GM19455 (cell line): Measurements from ENCODE around the gene TTC39A.
A peak's percentile ranks its signal among the peaks of the same experiment; 100 is the strongest.

Experiments
- ATAC-seq: cut with Tn5 transposase; IDR thresholded peaks from one replicate; pipeline ENCODE4 v1.9.1; 2021; ENCODE audit not compliant: unreplicated experiment

Gene TTC39A

DNA sequence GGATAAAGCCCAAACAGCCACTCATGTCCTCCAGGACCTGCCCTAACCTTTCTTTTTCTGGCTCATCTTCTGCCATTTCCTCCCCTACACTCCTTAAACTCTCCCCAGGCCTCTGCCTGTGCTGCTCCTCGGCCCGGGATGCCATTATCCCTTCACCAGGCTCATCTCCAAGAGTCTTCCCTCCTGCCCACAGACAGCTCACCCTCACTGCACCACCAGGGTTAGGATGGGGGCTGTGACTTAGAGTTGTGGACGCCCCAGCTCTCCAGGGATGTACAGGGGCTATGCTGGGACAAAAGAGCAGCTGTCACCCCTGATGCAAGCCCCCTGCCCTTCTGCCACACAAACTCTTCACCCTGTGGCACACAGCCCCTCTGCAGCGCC is 32.0 kb downstream of the TTC39A start:
- ATAC-seq: no peak

DNA sequence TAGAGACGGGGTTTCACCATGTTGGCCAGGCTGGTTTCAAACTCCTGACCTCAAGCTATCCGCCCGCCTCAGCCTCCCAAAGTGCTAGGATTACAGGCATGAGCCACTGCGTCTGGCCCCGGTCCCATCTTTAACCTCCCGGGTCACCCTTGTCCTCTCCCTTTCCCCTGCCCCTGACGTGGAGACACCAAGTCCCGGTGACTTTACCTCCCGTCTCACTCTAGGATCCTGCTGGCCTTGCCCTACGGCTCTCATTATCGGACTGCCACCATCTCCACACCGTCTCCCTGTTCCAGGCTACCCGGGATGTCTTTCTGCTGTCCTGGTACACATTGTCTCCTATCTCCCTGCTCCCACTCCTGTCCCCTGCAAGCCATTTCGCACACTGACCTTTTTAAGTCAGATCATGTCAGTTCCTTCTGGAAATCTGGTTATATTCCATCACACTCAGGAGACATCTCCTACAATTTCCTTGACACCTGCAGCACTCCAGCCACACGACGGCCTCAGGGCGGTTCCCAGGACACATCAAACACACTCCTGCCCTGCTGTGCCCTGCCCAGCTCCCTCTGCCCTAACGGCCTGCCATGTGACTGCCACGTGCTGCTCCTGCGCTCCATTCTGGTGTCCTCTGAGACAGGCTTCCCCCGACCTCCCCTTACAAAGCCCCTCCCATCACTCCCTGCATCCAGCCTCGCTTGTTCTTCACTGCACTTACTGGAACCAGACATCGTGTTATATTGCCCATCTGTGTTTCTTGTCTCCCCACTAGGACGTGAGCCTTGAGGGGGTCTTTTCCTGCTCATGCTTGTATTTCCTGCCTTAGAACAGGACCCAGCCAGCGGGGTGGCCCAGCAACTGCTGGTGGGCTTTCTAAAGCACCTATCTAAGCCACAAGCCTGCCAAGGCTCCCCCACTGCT is 32.7 kb downstream of the TTC39A start:
- ATAC-seq: no peak

DNA sequence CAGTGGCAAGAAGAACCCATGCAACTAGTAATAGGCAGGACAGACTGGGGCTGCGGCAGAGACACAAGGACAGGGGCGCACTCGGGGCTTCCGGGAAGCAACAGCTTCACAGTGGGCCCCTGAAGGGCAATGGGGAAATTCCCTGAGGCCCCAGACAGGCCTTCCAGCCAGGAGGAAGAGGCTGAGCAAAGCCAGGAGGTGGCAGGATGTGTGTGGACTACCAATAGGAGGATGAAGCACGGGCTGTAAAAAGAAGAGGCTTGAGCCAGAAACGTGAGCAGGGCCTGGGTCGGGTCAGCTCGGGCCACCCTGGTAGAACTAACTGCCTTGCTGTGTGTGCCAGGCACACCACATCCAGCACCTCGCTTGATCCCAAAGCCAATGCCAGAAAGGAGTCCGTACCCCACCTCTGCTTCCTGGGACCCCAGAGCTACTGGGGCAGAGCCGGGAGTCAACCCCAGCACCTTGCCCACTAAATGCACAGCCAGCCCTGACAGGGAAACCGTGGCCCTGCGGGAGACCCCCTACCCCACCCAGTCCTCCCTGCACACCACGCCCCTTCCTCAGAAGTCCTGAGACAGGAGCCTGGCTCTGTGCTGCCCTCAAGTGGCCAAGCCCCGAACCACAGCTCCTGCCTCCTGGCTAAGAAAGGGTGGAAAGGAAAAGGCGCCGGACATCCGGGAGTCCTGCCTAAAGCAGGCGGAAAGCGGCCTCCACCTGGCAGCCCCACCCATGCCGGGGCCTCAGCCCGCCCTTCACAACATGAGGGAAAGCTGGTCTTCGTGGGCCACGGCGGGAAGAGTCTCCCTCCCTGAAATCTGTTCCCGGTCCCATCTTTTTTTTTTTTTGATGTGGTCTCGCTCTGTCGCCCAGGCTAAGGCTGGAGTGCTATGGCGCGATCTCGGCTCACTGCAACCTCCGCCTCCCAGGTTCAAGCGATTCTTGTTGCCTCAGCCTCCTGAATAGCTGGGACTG is 33.7 kb downstream of the TTC39A start:
- ATAC-seq: no peak

DNA sequence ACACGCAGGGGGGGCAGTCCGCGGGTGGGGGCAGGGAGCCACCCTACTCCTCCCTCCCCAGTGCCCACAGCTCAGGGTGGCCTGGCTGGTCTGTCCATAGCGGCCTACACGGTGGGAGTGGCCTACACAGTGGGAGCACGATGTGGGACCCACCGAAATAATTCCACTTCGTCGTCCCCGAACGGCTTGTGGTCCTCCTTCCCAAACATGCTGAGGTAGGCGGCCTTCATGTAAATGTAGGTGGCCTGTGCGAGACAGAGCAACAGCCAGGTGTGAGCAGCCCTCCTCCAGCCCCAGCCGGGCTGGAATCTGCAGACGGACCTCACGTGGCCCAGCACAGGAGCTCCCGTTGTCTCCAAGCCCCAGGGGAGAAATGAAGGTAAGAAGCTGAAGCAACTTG is 34.4 kb downstream of the TTC39A start:
- no peak for ATAC-seq

DNA sequence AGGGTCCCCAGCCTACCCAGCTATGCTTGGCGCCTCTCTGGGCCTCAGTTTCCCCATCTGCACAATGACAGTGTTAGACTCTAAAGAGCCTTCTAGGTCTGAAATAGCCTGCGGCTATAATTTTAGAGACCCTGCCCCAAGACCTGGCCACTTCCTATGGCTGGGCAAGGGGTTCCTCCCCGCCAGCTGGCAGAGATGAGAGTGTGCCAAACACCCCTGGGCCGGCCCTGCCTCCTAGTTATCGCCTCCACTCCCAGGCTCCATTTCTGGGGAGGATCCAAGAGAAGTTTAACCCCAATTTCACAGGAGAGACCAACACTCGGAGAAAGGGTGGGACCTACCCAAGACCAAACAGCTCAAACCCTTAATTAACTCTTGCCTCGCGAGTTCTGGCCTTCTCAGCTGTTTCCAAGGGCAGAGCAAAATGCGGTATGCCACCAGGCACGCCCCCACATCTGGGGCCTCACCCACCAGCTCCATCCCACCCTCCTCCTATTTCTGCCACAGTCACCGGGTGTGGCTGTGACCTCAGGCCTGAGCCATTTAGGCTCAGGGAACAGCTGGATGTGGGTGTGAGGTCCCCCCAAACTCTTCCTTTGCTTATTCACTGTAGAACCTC is 35.7 kb downstream of the TTC39A start:
- ATAC-seq: no peak

DNA sequence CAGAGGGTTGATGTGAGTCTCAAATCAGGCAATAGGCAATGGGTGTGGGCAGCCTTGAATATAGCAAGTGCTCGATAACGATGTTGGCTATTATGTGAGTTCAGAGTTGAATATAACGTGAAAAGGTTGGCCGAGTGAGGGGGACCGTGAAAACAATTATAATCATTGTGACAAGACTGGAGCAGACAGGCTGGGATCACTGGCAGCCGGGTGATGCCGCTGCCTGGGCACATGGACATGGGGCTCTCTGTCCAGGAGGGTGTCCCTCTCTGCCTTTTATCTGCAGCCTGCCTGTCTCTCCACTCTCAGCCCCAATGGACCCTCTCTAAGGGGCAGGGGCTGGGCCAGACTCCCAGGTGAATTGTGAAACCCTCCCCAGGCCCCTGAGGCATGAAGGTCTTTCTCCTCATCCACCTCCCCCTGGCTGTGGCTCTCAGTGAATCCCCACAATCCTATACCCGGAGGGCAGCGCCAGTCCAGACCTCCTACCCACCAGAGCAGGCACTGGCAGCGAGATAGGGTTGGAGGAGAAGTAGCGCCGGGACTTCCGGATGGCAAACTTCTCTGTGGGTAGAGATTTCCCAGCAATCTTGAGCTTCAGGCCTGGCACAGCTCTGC is 36.4 kb downstream of the TTC39A start:
- no peak for ATAC-seq

DNA sequence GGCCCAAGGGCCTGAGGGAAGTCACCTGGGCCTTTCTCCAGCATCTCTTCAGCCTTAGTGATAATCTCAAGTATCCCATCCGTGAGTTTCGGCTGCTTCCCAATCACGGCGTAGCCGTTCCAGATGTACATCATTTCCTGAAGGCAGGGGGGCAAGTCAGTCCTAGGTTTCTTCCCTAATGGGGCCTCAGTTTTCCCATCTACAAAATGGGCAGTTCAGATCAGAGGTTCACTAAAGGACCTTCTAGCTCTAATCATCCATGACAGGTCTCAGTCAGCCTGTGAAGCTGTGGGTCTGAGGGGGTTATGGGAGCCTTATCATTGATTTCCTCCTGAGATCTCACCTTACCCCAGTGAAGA is 39.9 kb downstream of the TTC39A start:
- ATAC-seq: no peak

DNA sequence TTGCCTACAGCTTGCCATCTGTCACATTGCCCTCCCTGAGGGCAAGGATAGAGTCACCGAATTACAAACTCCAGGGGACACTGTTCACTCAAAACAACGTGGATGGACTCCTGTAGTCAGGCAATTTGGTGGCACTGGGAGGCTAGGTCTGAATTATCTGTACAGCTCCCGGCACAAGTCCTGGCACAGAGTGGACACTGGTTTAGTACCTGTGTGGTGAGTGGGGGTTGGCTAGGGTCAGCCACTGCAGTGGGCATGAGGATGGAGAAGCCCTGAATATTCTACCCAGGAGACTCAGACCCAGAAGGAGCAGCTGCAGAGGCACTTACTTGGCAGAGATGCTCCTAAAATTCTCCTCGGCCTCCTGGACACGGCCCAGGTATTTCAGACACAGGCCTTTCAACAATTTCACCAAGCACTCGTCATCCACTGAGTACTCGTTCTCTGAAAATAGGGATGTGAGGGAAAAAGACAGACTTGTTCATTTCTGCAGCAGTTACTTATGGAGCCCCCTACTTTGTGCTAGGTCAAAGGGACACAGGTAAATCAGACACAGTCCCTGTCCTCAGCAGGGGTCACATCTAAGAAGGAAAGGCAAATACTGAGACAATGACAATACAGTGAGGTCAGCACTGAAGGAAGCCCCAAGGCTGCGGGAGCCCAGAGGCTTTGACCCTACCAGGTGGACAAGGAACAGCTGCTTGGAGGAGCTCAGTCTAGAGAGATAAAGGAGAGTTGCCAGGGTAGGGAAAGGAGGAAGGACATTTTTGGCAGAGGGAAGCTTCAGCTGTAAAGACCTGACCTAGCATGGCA is 40.5 kb downstream of the TTC39A start:
- ATAC-seq: no peak

DNA sequence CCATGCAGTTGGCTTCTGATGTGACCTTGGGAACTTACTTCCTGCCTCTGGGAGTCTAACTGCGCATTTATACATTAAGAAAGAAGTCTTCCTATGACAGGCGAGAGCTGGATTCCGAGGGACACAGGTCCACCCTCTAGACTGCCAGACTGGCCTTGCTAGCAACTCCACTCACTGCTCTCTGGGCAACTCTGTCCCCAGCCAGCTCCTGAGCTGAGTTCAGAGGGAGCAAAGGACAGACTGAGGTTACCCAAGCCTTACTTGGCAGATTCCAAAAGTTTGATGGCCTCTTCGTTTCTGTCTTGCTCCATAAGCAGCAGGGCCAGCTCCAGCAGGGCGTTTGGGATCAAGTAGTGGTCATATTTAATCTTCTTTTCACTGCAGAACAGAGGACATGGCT is 41.8 kb downstream of the TTC39A start:
- ATAC-seq: no peak

DNA sequence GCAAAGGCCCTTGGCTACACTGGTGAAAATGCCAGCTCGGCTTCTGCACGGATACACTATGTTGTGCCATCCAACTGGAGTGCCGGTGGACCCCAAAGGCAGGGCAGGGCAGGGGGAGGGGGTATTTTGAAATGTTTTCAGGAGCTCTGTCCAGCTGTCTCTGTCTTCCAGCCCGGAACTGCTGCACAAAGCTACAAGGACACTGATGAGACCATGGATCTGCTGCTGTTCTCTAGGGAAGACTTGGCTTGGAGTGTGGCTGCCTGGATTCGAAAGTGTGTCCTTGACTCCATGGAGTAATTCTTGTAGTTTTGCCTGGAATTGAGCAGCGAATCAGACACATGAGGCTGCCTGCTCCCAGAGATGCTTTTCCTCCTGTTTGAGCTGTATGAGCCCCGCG is 42.4 kb downstream of the TTC39A start:
- ATAC-seq: no peak

DNA sequence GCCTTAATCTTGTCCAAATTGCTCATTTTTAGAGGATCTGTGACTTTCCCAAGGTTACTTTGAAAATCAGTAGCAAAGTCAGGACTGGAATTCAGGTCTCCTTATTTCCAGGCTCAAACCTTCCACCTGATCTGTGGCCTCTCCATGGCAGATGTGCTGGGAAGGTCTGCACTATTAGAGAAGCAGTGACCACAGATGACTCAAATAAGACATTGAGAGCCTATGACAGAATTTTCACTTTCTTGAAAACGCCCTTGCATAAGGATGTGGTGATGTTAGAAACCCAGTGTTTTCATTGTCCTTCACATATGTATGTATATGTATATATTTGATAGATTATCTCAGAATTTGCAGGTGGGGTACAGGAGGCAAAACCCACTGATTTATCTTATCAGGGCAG is 45.3 kb downstream of the TTC39A start:
- peak; percentile 95 for ATAC-seq

DNA sequence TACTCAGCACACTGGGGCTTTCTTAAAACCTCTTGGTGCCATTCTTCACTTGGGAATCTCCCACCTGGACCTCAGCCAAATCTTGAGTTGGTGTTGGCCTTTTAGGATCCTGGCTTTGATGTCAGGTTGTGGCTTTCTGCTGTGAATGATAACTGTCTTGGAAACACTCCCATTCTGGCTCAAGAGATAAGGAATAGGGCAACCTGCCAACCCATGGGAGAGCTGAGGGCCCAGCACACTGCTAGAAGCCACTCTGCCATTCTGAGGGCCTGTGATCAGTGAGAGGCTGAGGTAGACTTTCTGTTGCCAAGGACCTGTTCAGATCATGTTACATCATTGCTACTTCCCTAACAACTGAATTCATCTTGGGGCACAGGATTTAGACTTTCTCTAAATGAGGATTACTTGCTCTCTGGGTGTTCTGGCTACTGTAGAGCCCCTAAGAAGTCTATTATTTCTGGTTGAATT is 45.8 kb downstream of the TTC39A start:
- peak; percentile 32 for ATAC-seq

DNA sequence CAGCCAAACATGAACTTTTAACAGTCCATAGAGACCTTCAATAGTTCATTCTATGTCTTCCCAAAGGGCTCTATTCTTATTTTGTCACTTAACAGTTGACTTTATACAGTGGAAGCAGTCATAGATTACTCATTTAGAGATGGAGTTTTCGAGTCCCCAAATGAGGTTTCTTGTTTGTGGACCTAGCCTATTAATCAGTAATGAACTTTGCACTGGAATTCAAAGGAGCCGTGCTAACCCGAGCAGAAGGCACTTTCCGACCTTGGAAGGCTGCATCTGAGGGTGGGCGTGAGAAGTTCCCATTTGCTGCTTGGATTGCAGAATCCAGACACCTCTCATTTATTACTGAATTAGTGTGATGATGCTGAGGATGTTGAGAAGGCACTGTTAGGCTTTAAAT is 46.4 kb downstream of the TTC39A start:
- no peak for ATAC-seq

DNA sequence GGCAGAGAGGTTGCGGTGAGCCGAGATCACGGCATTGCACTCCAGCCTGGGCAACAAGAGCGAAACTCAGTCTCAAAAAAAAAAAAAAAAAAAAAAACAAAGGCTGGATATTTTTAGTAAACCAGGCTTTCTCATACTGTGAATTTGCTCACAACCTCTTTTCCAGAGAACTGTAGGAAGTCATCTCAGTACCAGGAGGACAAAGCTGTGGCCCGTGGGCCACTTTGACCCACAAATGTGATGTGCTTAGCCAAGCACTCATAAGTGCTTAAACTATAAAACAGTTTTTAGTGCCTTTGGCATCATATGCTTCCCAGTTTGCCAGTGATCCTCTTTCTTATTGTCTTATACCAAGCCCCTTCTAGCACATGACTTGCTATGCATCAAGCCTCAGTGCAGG is 47.8 kb downstream of the TTC39A start:
- no peak for ATAC-seq

DNA sequence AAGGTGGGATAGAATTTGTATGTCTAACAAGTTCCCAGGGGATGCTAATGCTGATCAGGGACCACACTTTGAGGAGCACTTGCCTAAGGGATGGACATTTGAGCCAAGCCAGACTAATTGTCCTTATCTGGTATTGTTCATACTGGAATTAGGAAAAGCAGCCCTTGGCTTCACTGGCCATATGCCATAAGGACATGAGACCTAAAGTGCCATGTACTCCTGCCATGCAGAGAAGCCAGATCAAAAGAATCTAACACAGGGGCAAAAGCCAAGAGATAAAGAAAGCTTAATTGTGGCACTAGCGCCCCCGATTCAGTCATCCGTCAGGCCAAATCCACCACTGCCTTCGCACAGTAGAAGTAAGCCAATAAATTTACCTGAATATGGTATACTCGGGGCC is 48.6 kb downstream of the TTC39A start:
- no peak for ATAC-seq

DNA sequence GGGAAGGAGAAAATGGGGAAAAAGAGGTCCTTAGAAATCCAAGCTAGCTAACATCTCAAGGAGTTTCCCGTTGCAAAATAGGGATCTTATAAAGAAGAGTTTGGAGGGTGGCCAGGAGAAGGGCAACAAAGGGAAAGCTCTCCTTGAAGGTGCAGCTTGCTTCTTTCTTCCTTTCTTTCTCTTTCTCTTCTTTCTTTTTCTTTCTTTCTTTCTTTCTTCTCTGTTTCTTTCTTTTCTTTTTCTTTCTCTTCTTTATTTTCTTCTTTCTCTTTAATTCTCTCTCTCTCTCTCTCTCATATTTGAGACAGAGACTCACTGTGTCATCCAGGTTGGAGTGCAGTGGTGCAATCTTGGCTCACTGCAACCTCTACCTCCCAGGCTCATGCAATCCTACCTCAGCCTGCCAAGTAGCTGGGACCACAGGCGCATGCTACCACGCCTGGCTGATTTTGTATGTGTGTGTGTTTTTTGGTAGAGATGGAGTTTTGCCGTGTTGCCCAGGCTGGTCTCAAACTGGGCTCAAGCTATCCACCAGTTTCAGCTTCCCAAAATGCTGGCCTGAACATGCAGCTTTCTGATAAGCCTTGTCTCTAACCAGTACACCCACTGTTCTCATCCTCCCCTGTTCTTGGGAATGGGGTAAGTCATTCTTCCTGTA is 49.9 kb downstream of the TTC39A start:
- no peak for ATAC-seq

DNA sequence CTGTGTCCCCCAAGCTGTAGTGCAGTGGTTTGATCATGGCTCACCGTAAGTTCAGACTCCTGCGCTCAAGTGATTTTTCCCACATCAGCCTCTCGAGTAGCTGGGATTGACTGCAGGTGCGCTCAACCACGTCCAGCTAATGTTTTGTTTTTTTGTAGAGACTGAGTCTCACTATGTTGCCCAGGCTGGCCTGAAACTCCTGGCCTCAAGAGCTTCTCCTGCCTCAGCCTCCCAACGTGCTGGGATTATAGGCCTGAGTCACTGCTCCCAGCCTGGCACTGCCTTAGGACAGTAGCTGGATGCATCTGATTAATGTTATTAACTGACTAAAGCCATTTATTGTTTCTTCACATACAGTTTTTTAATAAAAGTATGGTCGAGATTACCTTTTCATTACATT is 54.1 kb downstream of the TTC39A start:
- ATAC-seq: no peak

DNA sequence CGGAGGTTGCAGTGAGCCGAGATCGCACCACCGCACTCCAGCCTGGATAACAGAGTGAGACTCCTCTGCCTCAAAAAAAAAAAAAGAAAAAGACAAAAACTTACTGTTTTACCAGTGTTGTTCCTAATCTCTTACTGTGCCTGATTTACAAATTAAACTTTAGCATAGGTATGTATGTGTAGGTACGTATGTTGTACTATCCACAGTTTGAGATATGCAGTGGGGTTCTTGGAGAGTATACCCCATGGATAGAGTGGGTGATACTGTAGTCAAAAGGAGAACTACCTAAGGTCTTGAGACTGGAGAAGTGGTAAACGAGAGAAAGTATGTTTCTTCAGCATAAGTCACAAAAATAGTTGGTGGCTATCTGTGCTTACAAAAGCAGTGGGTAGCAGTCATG is 55.7 kb downstream of the TTC39A start:
- ATAC-seq: no peak

DNA sequence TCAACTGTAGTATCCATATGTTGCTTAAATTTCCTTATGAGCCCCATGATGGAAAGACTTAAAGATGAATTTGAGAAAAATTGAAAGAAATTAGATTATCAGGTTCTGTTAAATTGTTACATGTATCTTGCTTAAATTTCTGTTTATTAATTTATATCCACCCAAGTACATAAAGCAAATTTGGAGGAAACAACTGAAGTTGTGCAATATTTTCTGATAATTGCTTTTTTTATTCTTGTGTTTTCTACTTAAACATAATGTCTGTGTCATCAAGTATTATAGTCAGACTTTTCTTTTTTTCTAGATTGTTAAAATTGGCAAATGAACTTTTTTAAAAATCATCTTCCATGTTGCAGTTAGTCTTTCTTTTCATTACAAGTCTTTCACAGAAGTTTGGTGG is 57.4 kb downstream of the TTC39A start:
- no peak for ATAC-seq

DNA sequence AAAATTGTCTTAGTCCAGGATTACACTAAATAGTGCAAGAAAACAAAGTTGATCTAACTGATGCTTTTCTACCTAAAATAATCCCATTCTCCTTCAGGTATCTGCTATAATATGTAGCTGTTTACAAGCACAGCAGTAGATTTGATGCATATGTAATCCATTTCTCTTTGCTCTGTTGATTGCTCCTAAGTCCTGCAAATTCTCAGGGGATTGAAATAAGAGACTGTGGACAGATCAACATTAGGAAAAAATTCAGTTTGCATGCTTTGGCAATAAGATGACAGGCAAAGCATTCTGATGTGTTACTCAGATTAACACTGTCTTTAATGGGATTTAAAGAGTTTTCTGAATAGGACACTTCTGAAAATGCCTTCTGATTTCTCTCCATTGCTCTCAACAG is 59.6 kb downstream of the TTC39A start:
- ATAC-seq: no peak
